WTC11 (cell line): ENCODE results near the gene ZCCHC14. TPM values are rescaled to one million over a fixed set of nuclear protein-coding genes. Genes with fewer than 3 reads are reported as not detected.

Experiments
- ATAC-seq: fragments of 200-7000 bp; cut with Tn5 transposase; 2 replicates; pipeline ENCODE4 v1.10.0; 2021; ENCODE audit warnings: mild to moderate bottlenecking, moderate library complexity
- CTCF ChIA-PET: fragments of 300-600 bp; sonication (Branson Sonifier 250); formaldehyde crosslinking; loops from one replicate; lab custom pipeline; 2021; ENCODE audit warnings: antibody characterized with exemption; lab: Charles Lee
- POLR2A ChIA-PET: fragments of 350-600 bp; sonication (Branson Sonifier 250); formaldehyde crosslinking; loops from one replicate; lab custom pipeline; 2021; ENCODE audit warnings: antibody characterized with exemption; lab: Charles Lee
- DNase-seq: peaks from one replicate; pipeline ENCODE4 v3.0.0; 2021; ENCODE audit warnings: low spot score
- H3K27ac Mint-ChIP-seq: 2 replicates; pipeline ENCODE4 v1.8.0; 2021; ENCODE audit warnings: mixed read lengths
- H3K27me3 Mint-ChIP-seq: 2 replicates; pipeline ENCODE4 v1.8.0; 2021; ENCODE audit warnings: low read depth, mild to moderate bottlenecking, moderate library complexity, mixed read lengths
- H3K36me3 Mint-ChIP-seq: 2 replicates; pipeline ENCODE4 v1.8.0; 2021; ENCODE audit warnings: mixed read lengths
- H3K4me1 Mint-ChIP-seq: 2 replicates; pipeline ENCODE4 v1.8.0; 2022; ENCODE audit warnings: mixed read lengths
- H3K4me3 Mint-ChIP-seq: 2 replicates; pipeline ENCODE4 v1.8.0; 2021; ENCODE audit warnings: mild to moderate bottlenecking, moderate library complexity, mixed read lengths
- H3K9me3 Mint-ChIP-seq: 2 replicates; pipeline ENCODE4 v1.8.0; 2021; ENCODE audit warnings: mixed read lengths
- ATF1 ChIP-seq: sonication (generic); formaldehyde crosslinking; IDR thresholded peaks from 2 replicates; pipeline ENCODE4 v1.8.1; 2023; ENCODE audit warnings: mild to moderate bottlenecking, moderate library complexity, missing genetic modification reagents
- CREM ChIP-seq: sonication (generic); formaldehyde crosslinking; IDR thresholded peaks from 2 replicates; pipeline ENCODE4 v1.8.1; 2022; ENCODE audit warnings: mild to moderate bottlenecking, missing genetic modification reagents, moderate library complexity
- EMX1 ChIP-seq: fragments of 250-450 bp; sonication (Bioruptor Pico); IDR thresholded peaks from 2 replicates; pipeline ENCODE4 v1.8.0; 2021; ENCODE audit warnings: mild to moderate bottlenecking
- ERG ChIP-seq: fragments of 250-450 bp; sonication (Bioruptor Pico); IDR thresholded peaks from 2 replicates; pipeline ENCODE4 v1.8.0; 2021; ENCODE audit warnings: mild to moderate bottlenecking
- MYBL2 ChIP-seq: sonication (generic); formaldehyde crosslinking; IDR thresholded peaks from 2 replicates; pipeline ENCODE4 v1.8.1; 2023; ENCODE audit warnings: mild to moderate bottlenecking, moderate library complexity, missing genetic modification reagents
- NFYB ChIP-seq: sonication (generic); formaldehyde crosslinking; conservative IDR thresholded peaks from 2 replicates; pipeline ENCODE4 v1.8.0; 2022; ENCODE audit warnings: low read depth, missing genetic modification reagents
- OVOL2 ChIP-seq: fragments of 250-450 bp; sonication (Bioruptor Pico); IDR thresholded peaks from 2 replicates; pipeline ENCODE4 v1.9.0; 2021; ENCODE audit warnings: mild to moderate bottlenecking, borderline replicate concordance
- PREB ChIP-seq: sonication (generic); formaldehyde crosslinking; IDR thresholded peaks from 2 replicates; pipeline ENCODE4 v1.8.1; 2022; ENCODE audit warnings: mild to moderate bottlenecking, missing genetic modification reagents, moderate library complexity, borderline replicate concordance
- SMAD3 ChIP-seq: sonication (generic); formaldehyde crosslinking; IDR thresholded peaks from 2 replicates; pipeline ENCODE4 v1.8.0; 2022; ENCODE audit warnings: missing genetic modification reagents, mild to moderate bottlenecking, borderline replicate concordance
- SMAD4 ChIP-seq: sonication (generic); formaldehyde crosslinking; IDR thresholded peaks from 2 replicates; pipeline ENCODE4 v1.8.0; 2022; ENCODE audit warnings: mild to moderate bottlenecking, missing genetic modification reagents
- TEAD4 ChIP-seq: sonication (generic); formaldehyde crosslinking; IDR thresholded peaks from 2 replicates; pipeline ENCODE4 v1.8.0; 2022; ENCODE audit warnings: mild to moderate bottlenecking, missing genetic modification reagents
- ZNF138 ChIP-seq: sonication (generic); formaldehyde crosslinking; conservative IDR thresholded peaks from 2 replicates; pipeline ENCODE4 v1.8.1; 2022; ENCODE audit warnings: mild to moderate bottlenecking, moderate library complexity, missing genetic modification reagents
- ZNF281 ChIP-seq: sonication (generic); formaldehyde crosslinking; IDR thresholded peaks from 2 replicates; pipeline ENCODE4 v1.8.0; 2023; ENCODE audit warnings: mild to moderate bottlenecking, missing genetic modification reagents
- total RNA-seq: library from RNA; stranded (reverse); gene quantifications from 3 replicates; pipeline ENCODE4 v1.2.3, GENCODE V29; 2021
- TF ChIP-seq, protein P1 (sequence below): sonication (generic); formaldehyde crosslinking; IDR thresholded peaks from 2 replicates; pipeline ENCODE4 v1.8.0; 2022; ENCODE audit warnings: mild to moderate bottlenecking, missing genetic modification reagents
- TF ChIP-seq, protein P2 (sequence below): sonication (generic); formaldehyde crosslinking; IDR thresholded peaks from 2 replicates; pipeline ENCODE4 v1.8.0; 2023; ENCODE audit warnings: missing genetic modification reagents
- TF ChIP-seq, protein P3 (sequence below): sonication (generic); formaldehyde crosslinking; IDR thresholded peaks from 2 replicates; pipeline ENCODE4 v1.8.1; 2022; ENCODE audit warnings: missing genetic modification reagents, borderline replicate concordance
- TF ChIP-seq, protein P4 (sequence below): sonication (generic); formaldehyde crosslinking; IDR thresholded peaks from 2 replicates; pipeline ENCODE4 v1.8.1; 2022; ENCODE audit warnings: low read depth, missing genetic modification reagents, borderline replicate concordance
- TF ChIP-seq, protein P5 (sequence below): fragments of 250-450 bp; sonication (Bioruptor Pico); conservative IDR thresholded peaks from 2 replicates; pipeline ENCODE4 v1.9.0; 2021; ENCODE audit warnings: mild to moderate bottlenecking

The ZCCHC14 gene
- total RNA-seq, 1 experiment from 2014 or later = 33.8 TPM

GRCh38 chr16:87459027-87459426, 33.8 kb downstream of the ZCCHC14 start:
- POLR2A ChIA-PET = interaction anchor here (0.5 to 0.7 kb wide), 2 partner anchors 20 to 76 kb away, joined by 3 to 4 read pairs; no protein-coding TSS in a partner anchor
- H3K27ac Mint-ChIP-seq = no peak overlapping the region
- H3K36me3 Mint-ChIP-seq = peaks cover 35% of the 10 kb centered on the region; the same call in 1 of the 2 replicates
- H3K4me3 Mint-ChIP-seq = no peak overlapping the region
- no peaks in the 10 kb centered on the region for H3K27me3 Mint-ChIP-seq
- H3K4me1 Mint-ChIP-seq = peaks cover 12% of the 10 kb centered on the region
- no peak for ATAC-seq
- TF ChIP-seq SMAD4 = no peak
- no peak for TF ChIP-seq ZNF138 (CRISPR knock-in tag)
- no peak for TF ChIP-seq EMX1 (CRISPR knock-in tag)
- no peak for TF ChIP-seq SMAD3 (CRISPR knock-in tag)
- TF ChIP-seq TEAD4 = no peak
- TF ChIP-seq, protein P1, sequence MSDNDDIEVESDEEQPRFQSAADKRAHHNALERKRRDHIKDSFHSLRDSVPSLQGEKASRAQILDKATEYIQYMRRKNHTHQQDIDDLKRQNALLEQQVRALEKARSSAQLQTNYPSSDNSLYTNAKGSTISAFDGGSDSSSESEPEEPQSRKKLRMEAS (CRISPR knock-in tag) = no peak
- no peak for TF ChIP-seq MYBL2 (CRISPR knock-in tag)
- no peak for TF ChIP-seq ZNF281
- TF ChIP-seq, protein P2, sequence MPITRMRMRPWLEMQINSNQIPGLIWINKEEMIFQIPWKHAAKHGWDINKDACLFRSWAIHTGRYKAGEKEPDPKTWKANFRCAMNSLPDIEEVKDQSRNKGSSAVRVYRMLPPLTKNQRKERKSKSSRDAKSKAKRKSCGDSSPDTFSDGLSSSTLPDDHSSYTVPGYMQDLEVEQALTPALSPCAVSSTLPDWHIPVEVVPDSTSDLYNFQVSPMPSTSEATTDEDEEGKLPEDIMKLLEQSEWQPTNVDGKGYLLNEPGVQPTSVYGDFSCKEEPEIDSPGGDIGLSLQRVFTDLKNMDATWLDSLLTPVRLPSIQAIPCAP (CRISPR knock-in tag) = no peak
- TF ChIP-seq OVOL2 (CRISPR knock-in tag) = no peak
- TF ChIP-seq PREB (CRISPR knock-in tag) = no peak
- TF ChIP-seq, protein P3, sequence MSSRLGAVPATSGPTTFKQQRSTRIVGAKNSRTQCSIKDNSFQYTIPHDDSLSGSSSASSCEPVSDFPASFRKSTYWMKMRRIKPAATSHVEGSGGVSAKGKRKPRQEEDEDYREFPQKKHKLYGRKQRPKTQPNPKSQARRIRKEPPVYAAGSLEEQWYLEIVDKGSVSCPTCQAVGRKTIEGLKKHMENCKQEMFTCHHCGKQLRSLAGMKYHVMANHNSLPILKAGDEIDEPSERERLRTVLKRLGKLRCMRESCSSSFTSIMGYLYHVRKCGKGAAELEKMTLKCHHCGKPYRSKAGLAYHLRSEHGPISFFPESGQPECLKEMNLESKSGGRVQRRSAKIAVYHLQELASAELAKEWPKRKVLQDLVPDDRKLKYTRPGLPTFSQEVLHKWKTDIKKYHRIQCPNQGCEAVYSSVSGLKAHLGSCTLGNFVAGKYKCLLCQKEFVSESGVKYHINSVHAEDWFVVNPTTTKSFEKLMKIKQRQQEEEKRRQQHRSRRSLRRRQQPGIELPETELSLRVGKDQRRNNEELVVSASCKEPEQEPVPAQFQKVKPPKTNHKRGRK (CRISPR knock-in tag) = no peak
- no peak for TF ChIP-seq CREM (CRISPR knock-in tag)
- no peaks in the 10 kb centered on the region for H3K9me3 Mint-ChIP-seq
- no peak for DNase-seq
- CTCF ChIA-PET = no interaction called here

- no peak for DNase-seq
- TF ChIP-seq ZNF281 (no peak), OVOL2 (CRISPR knock-in tag) (no peak), NFYB (no peak), ATF1 (no peak), ERG (no peak)
- TF ChIP-seq, protein P4, sequence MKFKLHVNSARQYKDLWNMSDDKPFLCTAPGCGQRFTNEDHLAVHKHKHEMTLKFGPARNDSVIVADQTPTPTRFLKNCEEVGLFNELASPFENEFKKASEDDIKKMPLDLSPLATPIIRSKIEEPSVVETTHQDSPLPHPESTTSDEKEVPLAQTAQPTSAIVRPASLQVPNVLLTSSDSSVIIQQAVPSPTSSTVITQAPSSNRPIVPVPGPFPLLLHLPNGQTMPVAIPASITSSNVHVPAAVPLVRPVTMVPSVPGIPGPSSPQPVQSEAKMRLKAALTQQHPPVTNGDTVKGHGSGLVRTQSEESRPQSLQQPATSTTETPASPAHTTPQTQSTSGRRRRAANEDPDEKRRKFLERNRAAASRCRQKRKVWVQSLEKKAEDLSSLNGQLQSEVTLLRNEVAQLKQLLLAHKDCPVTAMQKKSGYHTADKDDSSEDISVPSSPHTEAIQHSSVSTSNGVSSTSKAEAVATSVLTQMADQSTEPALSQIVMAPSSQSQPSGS (CRISPR knock-in tag) = no peak
- TF ChIP-seq, protein P5, sequence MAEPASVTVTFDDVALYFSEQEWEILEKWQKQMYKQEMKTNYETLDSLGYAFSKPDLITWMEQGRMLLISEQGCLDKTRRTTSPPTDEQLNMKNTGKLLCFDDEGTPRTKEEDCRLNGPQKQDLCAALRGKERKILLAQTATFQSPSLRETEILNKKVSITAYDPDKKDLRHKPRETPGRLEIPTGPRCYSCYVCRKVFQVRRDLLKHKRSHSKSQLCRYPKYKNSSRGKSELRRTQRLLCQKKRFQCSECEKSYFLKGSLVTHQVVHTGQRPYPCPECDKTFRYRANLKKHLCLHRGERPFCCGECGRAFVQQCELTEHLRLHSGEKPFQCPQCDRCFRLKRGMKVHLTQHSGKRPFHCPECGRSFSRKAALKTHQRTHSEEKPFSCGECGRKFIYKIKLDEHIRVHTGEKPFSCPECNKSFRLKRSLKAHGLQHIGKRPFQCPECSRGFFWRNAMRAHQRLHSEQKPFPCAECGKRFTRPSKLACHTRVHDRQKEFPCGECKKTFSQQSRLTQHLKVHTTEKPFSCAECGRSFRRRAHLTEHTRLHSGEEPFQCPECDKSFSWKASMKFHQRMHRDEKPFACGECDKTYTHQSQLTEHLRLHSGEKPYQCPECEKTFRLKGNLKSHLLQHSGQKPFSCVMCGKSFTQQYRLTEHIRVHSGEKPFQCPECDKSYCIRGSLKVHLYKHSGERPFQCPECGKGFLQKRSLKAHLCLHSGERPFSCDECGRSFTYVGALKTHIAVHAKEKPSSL (CRISPR knock-in tag) = no peak
- H3K27ac Mint-ChIP-seq = no peak overlapping the region
- no peak for ATAC-seq
- H3K36me3 Mint-ChIP-seq = peaks cover 38% of the 10 kb centered on the region
- H3K9me3 Mint-ChIP-seq = no peaks in the 10 kb centered on the region
- no peaks in the 10 kb centered on the region for H3K27me3 Mint-ChIP-seq
- no peak overlapping the region for H3K4me3 Mint-ChIP-seq
- peaks cover 12% of the 10 kb centered on the region for H3K4me1 Mint-ChIP-seq
- POLR2A ChIA-PET = no interaction called here
- CTCF ChIA-PET = no interaction called here
Observed at GRCh38 chr16:87458424-87458915, 34.4 kb downstream of the ZCCHC14 start.
